Kidney tubule cell (primary cell): ENCODE data around the gene CDRT15L2.
"Not testable (repeated sequence)": the region's sequence is repeated elsewhere in the genome, so short reads cannot be mapped to it uniquely, and the experiment has no call there.

ENCODE experiments used
- DNase-seq: peaks from one replicate; pipeline ENCODE4 v3.0.0-alpha.2; 2018; ENCODE audit warnings: low spot score

Gene CDRT15L2

DNA sequence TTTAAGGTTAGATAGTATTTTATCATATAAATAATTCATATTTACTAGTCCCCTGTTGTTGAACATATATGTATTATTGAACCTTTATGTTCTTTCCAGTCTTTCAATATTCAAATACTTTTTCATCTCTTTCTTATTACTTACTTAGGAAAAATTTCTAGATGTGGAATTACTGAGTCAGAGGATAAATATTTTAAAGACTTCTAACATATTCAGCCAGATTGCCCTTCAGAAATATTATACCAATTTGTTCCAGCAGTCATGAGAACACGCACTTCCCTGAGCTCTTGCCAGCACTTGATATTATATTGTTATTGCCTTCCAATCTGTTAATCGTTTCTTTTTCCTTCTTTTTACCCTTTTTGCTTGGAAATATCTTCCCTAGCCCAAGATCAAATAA lies 4.5 kb upstream of the CDRT15L2 start:
- DNase-seq = not testable (repeated sequence)

- DNase-seq = not testable (repeated sequence)
Measured at GRCh38 chr17:20583891-20584577, 4.5 kb downstream of the CDRT15L2 start.

DNA sequence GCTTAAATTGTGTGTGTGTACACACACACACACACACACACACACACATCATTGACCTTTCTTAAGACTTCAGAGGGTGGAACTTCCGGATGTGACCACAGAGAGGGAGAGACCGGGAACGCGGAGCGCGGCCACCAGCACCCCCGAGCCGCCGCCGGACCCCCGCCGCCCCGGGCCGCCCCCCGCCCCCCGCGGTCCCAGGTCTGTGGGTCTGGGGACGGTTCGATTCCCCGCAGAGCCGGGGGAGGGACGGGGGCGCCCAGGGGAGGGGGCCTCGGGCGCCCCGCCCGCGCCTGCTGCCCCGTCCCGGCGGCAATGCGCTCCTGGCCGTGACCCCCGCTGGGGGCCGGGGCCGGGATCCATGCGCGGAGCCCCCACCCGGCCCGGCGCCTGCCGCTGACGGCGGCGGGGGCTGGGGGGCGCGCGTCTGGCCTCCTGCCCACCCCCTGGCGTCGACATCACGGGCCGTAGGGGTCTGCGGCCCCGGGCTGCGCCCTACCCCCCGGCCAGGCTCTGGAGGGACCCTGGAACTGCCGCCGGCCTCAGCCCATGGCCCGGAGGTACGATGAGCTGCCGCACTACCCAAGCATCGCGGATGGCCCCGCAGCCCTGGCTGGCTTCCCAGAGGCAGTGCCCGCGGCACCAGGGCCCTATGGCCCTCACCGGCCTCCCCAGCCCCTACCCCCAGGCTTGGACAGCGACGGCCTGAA lies 9.4 kb downstream of the CDRT15L2 start:
- not testable (repeated sequence) for DNase-seq

DNA sequence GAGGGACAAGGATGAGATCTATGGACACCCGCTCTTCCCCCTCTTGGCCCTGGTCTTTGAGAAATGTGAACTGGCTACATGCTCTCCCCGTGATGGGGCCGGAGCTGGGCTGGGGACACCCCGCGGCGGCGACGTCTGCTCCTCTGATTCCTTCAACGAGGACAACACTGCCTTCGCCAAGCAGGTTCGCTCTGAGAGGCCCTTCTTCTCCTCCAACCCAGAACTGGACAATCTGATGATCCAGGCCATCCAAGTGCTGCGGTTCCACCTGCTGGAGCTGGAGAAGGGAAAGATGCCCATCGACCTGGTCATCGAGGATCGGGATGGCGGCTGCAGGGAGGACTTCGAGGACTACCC lies 9.9 kb downstream of the CDRT15L2 start:
- not testable (repeated sequence) for DNase-seq

- not testable (repeated sequence) for DNase-seq
Measured at GRCh38 chr17:20591040-20591439, 11.5 kb downstream of the CDRT15L2 start.

DNA sequence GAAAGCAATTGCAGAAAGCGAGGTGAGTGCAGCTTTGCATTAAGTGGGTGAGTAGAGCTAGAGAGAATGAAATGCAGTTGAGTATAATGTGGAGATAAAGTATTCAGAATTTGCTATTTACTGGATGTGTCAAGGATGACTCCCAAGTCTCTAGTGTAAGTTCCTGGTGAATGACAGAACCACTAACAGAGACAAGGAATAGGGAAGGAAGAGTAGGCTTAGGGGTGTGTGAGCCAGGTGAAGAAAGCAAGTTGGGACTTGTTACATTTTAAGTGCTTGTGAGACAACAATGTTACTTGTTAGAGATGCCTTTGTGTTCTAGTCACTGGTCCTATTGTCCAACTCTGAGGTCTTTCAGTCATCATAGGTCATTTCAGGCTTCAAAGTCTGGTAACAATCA lies 26.0 kb downstream of the CDRT15L2 start:
- DNase-seq = not testable (repeated sequence)

DNA sequence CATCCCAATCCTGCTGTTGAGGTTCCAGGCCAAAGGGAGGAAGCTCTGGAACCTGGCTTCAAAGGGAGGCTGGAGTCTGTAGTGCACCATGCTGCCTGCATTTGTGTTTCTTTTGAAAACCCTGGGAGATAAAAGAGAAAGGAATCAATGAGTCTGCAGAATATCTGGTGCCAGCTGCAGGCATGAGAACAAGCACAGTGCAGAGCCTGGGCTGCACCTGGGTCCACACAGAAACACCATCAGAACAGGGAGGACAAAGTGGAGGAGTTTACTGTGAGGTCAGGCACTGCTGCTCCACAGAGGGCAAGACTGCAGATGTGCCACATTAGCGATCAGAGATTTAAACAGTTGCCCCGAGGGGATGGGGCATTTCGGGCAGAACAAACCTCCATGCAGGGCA lies 30.0 kb downstream of the CDRT15L2 start:
- not testable (repeated sequence) for DNase-seq

GRCh38 chr17:20611309-20611708 lies 31.8 kb downstream of the CDRT15L2 start:
- DNase-seq = no peak

DNA sequence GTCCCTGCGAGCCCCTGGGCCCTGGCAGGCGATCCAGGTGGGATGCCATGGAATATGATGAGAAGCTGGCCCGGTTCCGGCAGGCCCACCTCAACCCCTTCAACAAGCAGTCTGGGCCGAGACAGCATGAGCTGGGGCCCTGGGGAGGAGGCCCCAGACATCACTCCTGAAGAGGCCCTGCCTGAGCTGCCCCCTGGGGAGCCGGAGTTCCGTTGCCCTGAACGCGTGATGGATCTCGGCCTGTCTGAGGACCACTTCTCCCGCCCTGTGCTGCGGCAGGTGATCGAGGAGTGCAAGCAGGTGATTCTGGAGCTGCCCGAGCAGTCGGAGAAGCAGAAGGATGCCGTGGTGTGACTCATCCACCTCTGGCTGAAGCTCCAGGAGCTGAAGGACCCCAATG lies 33.1 kb downstream of the CDRT15L2 start:
- no peak for DNase-seq

DNA sequence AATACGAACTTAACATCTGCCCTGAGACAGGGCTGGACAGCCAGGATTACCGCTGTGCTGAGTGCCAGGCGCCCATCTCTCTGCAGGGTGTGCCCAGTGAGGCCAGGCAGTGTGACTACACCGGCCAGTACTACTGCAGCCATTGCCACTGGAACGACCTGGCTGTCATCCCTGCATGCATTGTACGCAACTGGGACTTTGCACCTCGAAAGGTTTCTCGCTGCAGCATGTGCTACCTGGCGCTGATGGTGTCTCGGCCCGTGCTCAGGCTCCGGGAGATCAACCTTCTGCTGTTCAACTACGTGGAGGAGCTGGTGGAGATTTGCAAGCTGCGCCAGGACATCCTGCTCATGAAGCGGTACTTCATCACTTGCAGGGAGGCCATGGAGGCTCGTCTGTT lies 33.7 kb downstream of the CDRT15L2 start:
- DNase-seq = no peak

GRCh38 chr17:20613905-20614304 lies 34.4 kb downstream of the CDRT15L2 start:
- no peak for DNase-seq

GRCh38 chr17:20615461-20615860 lies 35.9 kb downstream of the CDRT15L2 start:
- not testable (repeated sequence) for DNase-seq
